Natural killer cell (primary cell): Measurements from ENCODE around the gene BMP4. TPM values are rescaled to one million over a fixed set of nuclear protein-coding genes. Genes with fewer than 3 reads are reported as not detected.

Experiments
- ATAC-seq, 3 donors: fragments of 150-1000 bp in 2 of 3; fragments of 200-7000 bp in 1 of 3; cut with Tn5 transposase; 1 replicate in 1 of 3; 2 replicates in 2 of 3; pipeline ENCODE4 v1.10.0; 2021; ENCODE audit warnings: mild to moderate bottlenecking in 2 of 3, moderate library complexity in 2 of 3
- DNase-seq, 2 donors: peaks; one replicate each; pipeline versions ENCODE4 v3.0.0 to v3.0.0-alpha.2; 2013 to 2021; ENCODE audit warnings: mixed read lengths in 1 of 2
- H3K27ac ChIP-seq: one replicate; pipeline ENCODE4 v1.5.1; 2013; ENCODE audit warnings: mild to moderate bottlenecking, low read length
- H3K27me3 ChIP-seq: one replicate; pipeline ENCODE4 v1.6.1; 2013; ENCODE audit warnings: low read length; ENCODE audit not compliant: control insufficient read depth, insufficient read depth
- H3K36me3 ChIP-seq: one replicate; pipeline ENCODE4 v1.6.1; 2013; ENCODE audit warnings: low read length; ENCODE audit not compliant: control insufficient read depth, insufficient read depth
- H3K4me1 ChIP-seq: one replicate; pipeline ENCODE4 v1.6.1; 2013; ENCODE audit warnings: low read length; ENCODE audit not compliant: control insufficient read depth, insufficient read depth
- H3K4me3 ChIP-seq: one replicate; pipeline ENCODE4 v1.5.1; 2013; ENCODE audit warnings: low read length
- H3K9me3 ChIP-seq: one replicate; pipeline ENCODE4 v1.6.1; 2013; ENCODE audit warnings: low read length; ENCODE audit not compliant: control insufficient read depth, insufficient read depth
- H3K27ac Mint-ChIP-seq, 2 donors: one replicate each; pipeline ENCODE4 v1.8.0; 2022; ENCODE audit warnings: mild to moderate bottlenecking in 2 of 2, mixed read lengths in 2 of 2, moderate library complexity in 1 of 2
- H3K27me3 Mint-ChIP-seq, 2 donors: one replicate each; pipeline ENCODE4 v1.8.0; 2022; ENCODE audit warnings: low read depth in 2 of 2, mixed read lengths in 2 of 2
- H3K36me3 Mint-ChIP-seq: one replicate; pipeline ENCODE4 v1.8.0; 2022; ENCODE audit warnings: mixed read lengths
- H3K4me1 Mint-ChIP-seq, 2 donors: one replicate each; pipeline ENCODE4 v1.8.0; 2022; ENCODE audit warnings: mixed read lengths in 2 of 2
- H3K4me3 Mint-ChIP-seq: one replicate; pipeline ENCODE4 v1.8.0; 2022; ENCODE audit warnings: mild to moderate bottlenecking, moderate library complexity, mixed read lengths
- H3K9me3 Mint-ChIP-seq, 2 donors: one replicate each; pipeline ENCODE4 v1.8.0; 2022; ENCODE audit warnings: mixed read lengths in 2 of 2
- CTCF ChIP-seq: fragments of 200-600 bp; IDR thresholded peaks from one replicate; pipeline ENCODE4 v1.8.0; 2022; ENCODE audit warnings: antibody characterized with exemption
- WGBS: methylation state at CpG from one replicate; pipeline ENCODE4 v1.1.7; 2013; ENCODE audit warnings: missing lambda C conversion rate; ENCODE audit not compliant: insufficient coverage; 5-methylcytosine and 5-hydroxymethylcytosine counted together
- intact Hi-C: fragments of 100-400 bp; cut with micrococcal nuclease; formaldehyde crosslinking; loops from one replicate; pipeline ENCODE4 v1.14.2; 2022
- total RNA-seq, 4 donors: library from RNA; stranded (reverse); fragments of 120-200 nt in 1 of 4; gene quantifications; one replicate each; pipeline versions ENCODE4 v1.2.3 to v1.2.4, GENCODE V29; 2013 to 2022

Gene BMP4
- total RNA-seq, 3 donors from 2014 or later (not counting 1 experiment from before 2014, with no cell fraction given) = 0.45 TPM; not detected in 2

DNA sequence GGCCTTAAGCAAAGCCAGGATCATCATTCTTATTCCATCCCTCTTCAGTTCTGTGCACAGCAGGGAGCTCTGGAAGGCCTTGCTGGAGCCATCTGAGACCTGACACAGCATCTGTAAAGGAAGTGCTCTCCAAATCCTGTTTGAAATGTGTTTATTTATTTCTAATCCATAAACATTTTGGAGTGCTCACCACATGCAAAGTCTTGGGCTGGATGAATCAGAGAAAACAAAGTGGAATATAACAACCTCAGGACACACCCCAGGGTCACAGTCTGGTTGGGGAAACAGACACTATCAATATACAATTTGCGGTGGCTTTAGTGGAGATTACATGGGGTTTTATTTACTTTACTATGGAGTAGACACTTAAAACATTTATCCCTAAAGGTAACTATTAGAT lies 54.3 kb downstream of the BMP4 start:
- H3K36me3 Mint-ChIP-seq = no peaks in the 10 kb centered on the region
- Histone ChIP-seq H3K4me1 (no peaks in the 10 kb centered on the region), H3K27ac (no peak overlapping the region), H3K36me3 (no peaks in the 10 kb centered on the region), H3K27me3 (no peaks in the 10 kb centered on the region), H3K4me3 (no peak overlapping the region), H3K9me3 (no peaks in the 10 kb centered on the region)
- intact Hi-C loops = no loop called here
- no peaks in the 10 kb centered on the region for H3K27me3 Mint-ChIP-seq
- H3K4me3 Mint-ChIP-seq = no peak overlapping the region
- DNase-seq (no peak), ATAC-seq (no peak)
- H3K27ac Mint-ChIP-seq = no peak overlapping the region
- H3K4me1 Mint-ChIP-seq = no peaks in the 10 kb centered on the region
- no CpG with 5 or more reads among the region's 1 CpG for WGBS
- H3K9me3 Mint-ChIP-seq = peaks cover 11 to 12% of the 10 kb centered on the region in 2 donors
- no peak for TF ChIP-seq CTCF

GRCh38 chr14:53900499-53900898 lies 56.1 kb downstream of the BMP4 start:
- Histone ChIP-seq H3K4me3 (no peak overlapping the region), H3K27me3 (no peaks in the 10 kb centered on the region), H3K9me3 (no peaks in the 10 kb centered on the region), H3K4me1 (no peaks in the 10 kb centered on the region), H3K27ac (no peak overlapping the region), H3K36me3 (no peaks in the 10 kb centered on the region)
- TF ChIP-seq CTCF = no peak
- ATAC-seq = no peak
- no peak for DNase-seq
- Mint-ChIP-seq H3K27me3 (no peaks in the 10 kb centered on the region), H3K27ac (no peak overlapping the region), H3K36me3 (no peaks in the 10 kb centered on the region), H3K9me3 (peaks cover 12 to 13% of the 10 kb centered on the region in 2 donors), H3K4me3 (no peak overlapping the region), H3K4me1 (no peaks in the 10 kb centered on the region)
- WGBS = 25% methylated on average over 4 of the region's 4 CpGs
- intact Hi-C loops = no loop called here
